ENCODE data around the gene P2RY11.

DNA sequence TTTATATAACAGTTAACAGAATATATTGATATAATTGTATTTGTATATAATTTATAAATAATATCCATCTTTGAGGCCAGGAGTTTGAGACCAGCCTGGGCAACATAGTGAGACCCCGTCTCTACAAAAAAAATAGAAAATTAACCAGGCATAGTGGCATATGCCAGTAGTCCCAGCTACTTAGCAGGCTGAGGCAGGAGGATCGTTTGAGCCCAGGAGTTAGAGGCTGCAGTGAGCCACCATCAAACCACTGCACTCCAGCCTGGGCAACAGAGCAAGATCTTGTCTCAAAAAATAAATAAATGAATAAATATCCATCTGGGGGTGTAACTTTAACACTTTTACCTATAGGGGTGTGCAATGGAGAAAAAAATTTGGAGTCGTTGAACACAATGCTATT, 26.7 kb upstream of the P2RY11 start:
- TF ChIP-seq, protein P1, sequence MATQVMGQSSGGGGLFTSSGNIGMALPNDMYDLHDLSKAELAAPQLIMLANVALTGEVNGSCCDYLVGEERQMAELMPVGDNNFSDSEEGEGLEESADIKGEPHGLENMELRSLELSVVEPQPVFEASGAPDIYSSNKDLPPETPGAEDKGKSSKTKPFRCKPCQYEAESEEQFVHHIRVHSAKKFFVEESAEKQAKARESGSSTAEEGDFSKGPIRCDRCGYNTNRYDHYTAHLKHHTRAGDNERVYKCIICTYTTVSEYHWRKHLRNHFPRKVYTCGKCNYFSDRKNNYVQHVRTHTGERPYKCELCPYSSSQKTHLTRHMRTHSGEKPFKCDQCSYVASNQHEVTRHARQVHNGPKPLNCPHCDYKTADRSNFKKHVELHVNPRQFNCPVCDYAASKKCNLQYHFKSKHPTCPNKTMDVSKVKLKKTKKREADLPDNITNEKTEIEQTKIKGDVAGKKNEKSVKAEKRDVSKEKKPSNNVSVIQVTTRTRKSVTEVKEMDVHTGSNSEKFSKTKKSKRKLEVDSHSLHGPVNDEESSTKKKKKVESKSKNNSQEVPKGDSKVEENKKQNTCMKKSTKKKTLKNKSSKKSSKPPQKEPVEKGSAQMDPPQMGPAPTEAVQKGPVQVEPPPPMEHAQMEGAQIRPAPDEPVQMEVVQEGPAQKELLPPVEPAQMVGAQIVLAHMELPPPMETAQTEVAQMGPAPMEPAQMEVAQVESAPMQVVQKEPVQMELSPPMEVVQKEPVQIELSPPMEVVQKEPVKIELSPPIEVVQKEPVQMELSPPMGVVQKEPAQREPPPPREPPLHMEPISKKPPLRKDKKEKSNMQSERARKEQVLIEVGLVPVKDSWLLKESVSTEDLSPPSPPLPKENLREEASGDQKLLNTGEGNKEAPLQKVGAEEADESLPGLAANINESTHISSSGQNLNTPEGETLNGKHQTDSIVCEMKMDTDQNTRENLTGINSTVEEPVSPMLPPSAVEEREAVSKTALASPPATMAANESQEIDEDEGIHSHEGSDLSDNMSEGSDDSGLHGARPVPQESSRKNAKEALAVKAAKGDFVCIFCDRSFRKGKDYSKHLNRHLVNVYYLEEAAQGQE (IDR thresholded peaks at IDR 0.05; ENCODE audit: low read depth): no peak
- no peak for TF ChIP-seq POLR2AphosphoS5 (IDR thresholded peaks at IDR 0.05; ENCODE audit: low read depth, low read length)
- TF ChIP-seq, protein P2, sequence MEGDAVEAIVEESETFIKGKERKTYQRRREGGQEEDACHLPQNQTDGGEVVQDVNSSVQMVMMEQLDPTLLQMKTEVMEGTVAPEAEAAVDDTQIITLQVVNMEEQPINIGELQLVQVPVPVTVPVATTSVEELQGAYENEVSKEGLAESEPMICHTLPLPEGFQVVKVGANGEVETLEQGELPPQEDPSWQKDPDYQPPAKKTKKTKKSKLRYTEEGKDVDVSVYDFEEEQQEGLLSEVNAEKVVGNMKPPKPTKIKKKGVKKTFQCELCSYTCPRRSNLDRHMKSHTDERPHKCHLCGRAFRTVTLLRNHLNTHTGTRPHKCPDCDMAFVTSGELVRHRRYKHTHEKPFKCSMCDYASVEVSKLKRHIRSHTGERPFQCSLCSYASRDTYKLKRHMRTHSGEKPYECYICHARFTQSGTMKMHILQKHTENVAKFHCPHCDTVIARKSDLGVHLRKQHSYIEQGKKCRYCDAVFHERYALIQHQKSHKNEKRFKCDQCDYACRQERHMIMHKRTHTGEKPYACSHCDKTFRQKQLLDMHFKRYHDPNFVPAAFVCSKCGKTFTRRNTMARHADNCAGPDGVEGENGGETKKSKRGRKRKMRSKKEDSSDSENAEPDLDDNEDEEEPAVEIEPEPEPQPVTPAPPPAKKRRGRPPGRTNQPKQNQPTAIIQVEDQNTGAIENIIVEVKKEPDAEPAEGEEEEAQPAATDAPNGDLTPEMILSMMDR (IDR thresholded peaks at IDR 0.05 in 2 of 3, conservative IDR thresholded peaks at IDR 0.05 in 1 of 3; ENCODE audit: borderline replicate concordance in 1 of 3, insufficient read depth in 1 of 3, low read depth in 2 of 3, low read length in 2 of 3): no peak
- TF ChIP-seq, protein P3, sequence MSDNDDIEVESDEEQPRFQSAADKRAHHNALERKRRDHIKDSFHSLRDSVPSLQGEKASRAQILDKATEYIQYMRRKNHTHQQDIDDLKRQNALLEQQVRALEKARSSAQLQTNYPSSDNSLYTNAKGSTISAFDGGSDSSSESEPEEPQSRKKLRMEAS (IDR thresholded peaks at IDR 0.05): no peak
- TF ChIP-seq EZH2 (IDR thresholded peaks at IDR 0.05): no peak
- TF ChIP-seq CBX3 (IDR thresholded peaks at IDR 0.05; ENCODE audit: low read depth): no peak
- no peak for TF ChIP-seq POLR2A (IDR thresholded peaks at IDR 0.05; ENCODE audit: borderline replicate concordance, extremely low read depth, insufficient read depth, insufficient read length)
